ENCODE results near the gene STX1B.

The STX1B gene

DNA sequence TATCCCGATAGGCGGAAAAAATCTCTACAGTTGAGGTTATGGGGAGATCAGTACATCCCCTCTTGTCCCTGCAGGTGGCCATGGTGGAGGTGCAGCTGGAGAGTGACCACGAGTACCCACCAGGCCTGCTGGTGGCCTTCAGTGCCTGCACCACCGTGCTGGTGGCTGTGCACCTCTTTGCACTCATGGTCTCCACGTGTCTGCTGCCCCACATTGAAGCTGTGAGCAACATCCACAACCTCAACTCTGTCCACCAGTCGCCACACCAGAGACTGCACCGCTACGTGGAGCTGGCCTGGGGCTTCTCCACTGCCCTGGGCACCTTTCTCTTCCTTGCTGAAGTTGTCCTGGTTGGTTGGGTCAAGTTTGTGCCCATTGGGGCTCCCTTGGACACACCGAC is 57.3 kb downstream of the STX1B start:
- DNase-seq (ENCODE audit: extremely low read depth, low read depth), result no peak
- H3K4me3 ChIP-seq (replicated peaks; ENCODE audit: low read depth, low read length), result no peak overlapping the region
- TF ChIP-seq, protein P1, sequence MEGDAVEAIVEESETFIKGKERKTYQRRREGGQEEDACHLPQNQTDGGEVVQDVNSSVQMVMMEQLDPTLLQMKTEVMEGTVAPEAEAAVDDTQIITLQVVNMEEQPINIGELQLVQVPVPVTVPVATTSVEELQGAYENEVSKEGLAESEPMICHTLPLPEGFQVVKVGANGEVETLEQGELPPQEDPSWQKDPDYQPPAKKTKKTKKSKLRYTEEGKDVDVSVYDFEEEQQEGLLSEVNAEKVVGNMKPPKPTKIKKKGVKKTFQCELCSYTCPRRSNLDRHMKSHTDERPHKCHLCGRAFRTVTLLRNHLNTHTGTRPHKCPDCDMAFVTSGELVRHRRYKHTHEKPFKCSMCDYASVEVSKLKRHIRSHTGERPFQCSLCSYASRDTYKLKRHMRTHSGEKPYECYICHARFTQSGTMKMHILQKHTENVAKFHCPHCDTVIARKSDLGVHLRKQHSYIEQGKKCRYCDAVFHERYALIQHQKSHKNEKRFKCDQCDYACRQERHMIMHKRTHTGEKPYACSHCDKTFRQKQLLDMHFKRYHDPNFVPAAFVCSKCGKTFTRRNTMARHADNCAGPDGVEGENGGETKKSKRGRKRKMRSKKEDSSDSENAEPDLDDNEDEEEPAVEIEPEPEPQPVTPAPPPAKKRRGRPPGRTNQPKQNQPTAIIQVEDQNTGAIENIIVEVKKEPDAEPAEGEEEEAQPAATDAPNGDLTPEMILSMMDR (IDR thresholded peaks at IDR 0.05; ENCODE audit: low read depth, low read length, missing control alignments), result no peak

DNA sequence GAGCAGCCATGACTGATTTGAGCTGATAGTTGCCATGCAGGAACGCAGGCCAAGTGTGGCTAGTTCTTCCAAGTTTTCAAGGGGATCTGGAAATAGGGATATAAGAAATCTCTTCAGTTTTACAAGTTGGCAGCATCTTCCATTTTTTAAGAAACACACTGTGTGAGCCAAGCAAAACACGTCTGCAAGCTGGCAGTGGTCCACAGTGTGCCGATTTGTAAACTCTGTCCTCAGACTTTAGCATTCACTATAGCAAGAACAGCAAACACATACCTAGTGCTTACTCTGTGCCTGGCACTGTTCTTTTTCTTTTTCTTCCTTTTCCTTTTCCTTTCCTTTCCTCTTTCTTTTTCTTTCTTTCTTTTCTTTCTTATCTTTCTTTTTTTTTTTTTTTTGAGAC is 58.7 kb downstream of the STX1B start:
- DNase-seq (ENCODE audit: extremely low read depth, low read depth), result no peak
- no peak overlapping the region for H3K4me3 ChIP-seq (replicated peaks; ENCODE audit: low read depth, low read length)
- TF ChIP-seq, protein P1 (IDR thresholded peaks at IDR 0.05; ENCODE audit: low read depth, low read length, missing control alignments), result no peak

DNA sequence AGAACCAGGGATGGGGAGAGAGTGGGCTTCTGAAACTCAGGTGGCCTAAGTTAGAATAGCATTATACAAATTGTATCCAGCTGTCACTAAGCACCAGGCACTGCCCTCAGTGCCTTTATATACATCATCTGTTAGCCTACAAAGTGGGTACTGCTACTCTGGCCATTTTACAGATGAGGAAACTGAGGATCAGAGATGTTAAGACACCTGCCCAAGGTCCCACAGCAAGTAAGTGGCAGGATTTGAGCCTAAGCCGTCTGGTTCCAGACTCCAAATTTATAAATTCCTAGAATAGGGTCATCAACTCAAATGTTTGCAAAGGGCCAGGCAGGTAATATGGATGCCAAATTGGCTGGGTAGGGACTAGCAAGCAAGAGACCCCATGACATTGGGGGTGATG is 59.2 kb downstream of the STX1B start:
- H3K4me3 ChIP-seq (replicated peaks; ENCODE audit: low read depth, low read length), result no peak overlapping the region
- DNase-seq (ENCODE audit: extremely low read depth, low read depth), result no peak
- TF ChIP-seq, protein P1 (IDR thresholded peaks at IDR 0.05; ENCODE audit: low read depth, low read length, missing control alignments), result no peak

DNA sequence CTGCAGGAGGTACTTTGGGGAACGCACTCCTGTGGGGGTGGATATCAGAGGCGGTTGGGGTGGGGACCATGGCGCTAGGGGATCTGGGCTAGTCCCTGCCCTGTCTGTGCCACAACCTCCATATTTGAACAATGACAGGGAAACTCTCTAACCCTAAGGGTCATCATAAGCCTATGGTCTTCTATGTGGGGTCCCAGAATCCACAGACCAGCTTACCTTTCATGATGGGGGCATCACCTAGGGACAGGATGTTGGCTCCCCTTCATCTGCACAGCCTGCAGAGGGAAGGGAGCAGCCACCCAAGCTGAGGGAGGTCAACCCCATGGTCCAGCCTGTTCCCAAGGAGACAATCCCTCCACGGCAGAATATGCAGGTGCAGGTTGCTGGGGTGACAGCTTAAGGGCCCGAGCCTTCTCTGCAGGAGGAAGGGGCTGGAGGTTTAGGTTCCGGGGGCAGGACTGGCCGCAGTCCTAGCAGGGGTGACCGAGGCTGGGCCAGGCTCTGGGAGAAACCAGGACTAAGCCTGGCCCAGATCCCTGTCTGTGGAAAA is 59.8 kb downstream of the STX1B start:
- TF ChIP-seq, protein P1 (IDR thresholded peaks at IDR 0.05; ENCODE audit: low read depth, low read length, missing control alignments), result no peak
- H3K4me3 ChIP-seq (replicated peaks; ENCODE audit: low read depth, low read length), result peak overlapping the region; percentile 61
- DNase-seq (ENCODE audit: extremely low read depth, low read depth), result no peak

DNA sequence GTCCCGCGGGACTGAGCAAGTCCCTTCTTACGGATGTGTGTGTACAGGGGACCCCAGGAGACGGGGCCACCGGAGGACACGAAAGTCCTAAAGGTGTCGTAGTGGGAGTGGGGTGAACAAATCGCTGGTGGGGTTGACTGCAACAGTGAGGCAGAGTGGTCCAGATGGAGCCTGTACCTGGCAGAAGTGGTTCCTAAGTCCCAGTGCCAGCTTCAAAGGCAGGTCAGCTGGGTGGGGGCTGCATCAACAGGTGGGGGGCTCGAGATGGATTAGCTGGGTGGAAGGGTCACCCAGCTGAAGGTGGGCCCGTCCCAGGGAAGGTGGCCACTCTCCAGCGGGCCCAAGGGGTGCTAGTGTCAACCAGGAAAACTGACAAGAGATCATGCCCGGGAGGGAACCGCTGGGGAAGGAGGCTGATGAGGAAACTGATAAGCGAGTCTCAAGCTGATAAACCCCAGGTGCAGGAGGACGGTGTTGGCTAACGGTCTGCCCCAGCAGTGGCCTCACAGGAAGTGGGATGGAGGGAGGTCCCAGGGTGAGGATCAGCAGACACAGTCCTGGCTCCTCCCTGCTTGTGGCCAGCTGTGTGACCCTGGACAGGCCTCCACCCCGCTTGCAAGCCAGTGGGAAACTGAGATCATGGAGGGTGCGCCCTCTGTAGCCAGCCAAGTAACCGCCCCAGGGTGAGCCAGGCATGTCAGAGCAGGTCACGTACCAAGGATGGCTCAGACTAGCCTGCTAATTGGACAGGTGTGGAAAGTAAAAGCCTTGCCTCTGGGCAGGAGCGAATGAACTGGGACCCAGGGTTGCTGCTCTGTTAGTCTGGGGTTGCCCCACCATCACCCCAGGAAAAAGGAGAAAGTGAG is 60.6 kb downstream of the STX1B start:
- TF ChIP-seq, protein P1 (IDR thresholded peaks at IDR 0.05; ENCODE audit: low read depth, low read length, missing control alignments), result no peak
- H3K4me3 ChIP-seq (replicated peaks; ENCODE audit: low read depth, low read length), result peak overlapping the region; percentile 61
- peak; percentile 61 for DNase-seq (ENCODE audit: extremely low read depth, low read depth)

DNA sequence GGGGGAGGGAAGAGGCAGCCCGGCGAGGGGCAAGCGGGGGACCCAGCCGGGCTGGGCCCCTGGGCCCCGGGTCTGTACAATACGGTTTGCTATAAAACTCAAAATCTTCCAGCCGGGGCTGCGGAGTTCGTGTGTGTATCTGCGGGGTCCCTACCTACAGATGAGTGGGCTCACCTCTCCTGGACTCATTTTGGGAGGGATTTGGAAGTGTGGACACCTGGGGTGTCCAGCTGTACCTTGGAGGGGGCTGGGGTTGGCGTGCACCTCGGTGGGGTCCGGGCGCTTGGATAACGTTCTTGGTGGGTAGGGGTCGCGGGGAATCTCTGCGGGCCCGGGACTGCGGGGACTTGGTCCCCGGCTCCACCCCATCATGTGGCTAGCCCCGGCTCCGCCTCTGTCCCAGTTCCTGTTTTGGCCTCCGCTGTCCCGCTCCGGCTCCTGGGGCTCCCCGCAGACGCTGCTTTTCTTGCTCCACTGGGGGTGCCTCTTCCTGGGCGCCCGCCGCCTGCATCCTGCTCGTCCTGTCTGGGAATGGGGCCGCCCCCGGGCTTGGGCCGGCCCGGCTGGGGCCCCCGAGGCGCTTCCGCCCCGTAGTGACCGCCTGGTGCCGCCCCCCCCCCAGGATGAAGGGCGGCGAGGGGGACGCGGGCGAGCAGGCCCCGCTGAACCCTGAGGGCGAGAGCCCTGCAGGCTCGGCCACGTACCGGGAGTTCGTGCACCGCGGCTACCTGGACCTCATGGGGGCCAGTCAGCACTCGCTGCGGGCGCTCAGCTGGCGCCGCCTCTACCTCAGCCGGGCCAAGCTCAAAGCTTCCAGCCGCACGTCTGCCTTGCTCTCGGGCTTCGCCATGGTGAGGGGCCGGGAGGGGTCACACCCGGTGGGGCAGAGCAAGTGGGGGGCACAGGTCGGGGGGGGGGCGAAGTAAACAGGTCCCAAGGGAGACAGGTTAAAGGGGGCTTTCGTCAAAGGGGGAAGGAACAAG is 61.5 kb downstream of the STX1B start, which contains the start of gene ORAI3:
ORAI3 (plus strand) TSS at position 402 of the 983 bp plus-strand sequence; CDS start at position 624, 222 bp downstream.
- H3K4me3 ChIP-seq (replicated peaks; ENCODE audit: low read depth, low read length), result peak within 1 kb of the TSS; percentile 61
- TF ChIP-seq, protein P1 (IDR thresholded peaks at IDR 0.05; ENCODE audit: low read depth, low read length, missing control alignments), result no peak

More for the DNA sequence above, 61.5 kb downstream of the STX1B start, which contains the start of gene ORAI3:
- DNase-seq (ENCODE audit: extremely low read depth, low read depth), result no peak

Data from HFF-Myc (cell line).